GM19328 (cell line): ENCODE measurements around the gene SLC27A5.
"Not testable (repeated sequence)": the region's sequence is repeated elsewhere in the genome, so short reads cannot be mapped to it uniquely, and the experiment has no call there.

ENCODE experiments used
- ATAC-seq: cut with Tn5 transposase; IDR thresholded peaks from one replicate; pipeline ENCODE4 v1.9.1; 2021; ENCODE audit warnings: mild to moderate bottlenecking, moderate library complexity; ENCODE audit not compliant: unreplicated experiment

The SLC27A5 gene

GRCh38 chr19:58471736-58472135 lies 40.1 kb downstream of the SLC27A5 start:
- no peak for ATAC-seq

- ATAC-seq = not testable (repeated sequence)
Measured at GRCh38 chr19:58470837-58471543, 40.8 kb downstream of the SLC27A5 start.

GRCh38 chr19:58469241-58470013 lies 42.4 kb downstream of the SLC27A5 start:
- ATAC-seq = no peak

DNA sequence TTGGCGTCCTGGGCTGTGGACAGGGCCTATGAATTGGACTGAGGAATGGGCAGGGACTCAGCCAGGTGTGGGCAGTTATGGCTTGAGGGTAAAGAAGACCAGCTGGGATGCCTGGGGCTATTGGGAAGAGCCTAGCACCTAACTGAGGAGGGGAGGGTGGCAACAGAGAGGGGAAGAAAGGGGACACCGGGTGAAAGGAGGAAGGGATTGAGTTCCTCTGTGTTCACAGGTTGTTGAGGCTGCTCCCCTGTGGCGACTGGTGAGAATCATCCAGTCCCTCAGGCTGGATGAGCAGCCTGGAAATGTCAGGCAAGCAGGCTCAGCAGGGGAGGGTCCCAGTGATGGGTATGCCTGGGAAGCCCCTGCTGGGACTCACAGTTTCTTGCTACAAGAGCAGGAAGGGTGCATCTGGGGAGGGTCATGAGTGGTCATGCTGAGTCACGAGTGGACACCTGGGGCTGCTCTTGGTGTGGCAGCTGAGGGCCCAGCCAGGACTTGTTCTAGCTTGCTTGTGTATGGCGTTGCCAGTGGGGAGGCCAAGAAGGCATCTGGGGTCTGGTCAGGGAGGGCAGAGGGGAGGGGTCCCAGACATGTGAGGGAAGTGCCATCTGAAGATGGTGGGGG lies 43.5 kb downstream of the SLC27A5 start:
- ATAC-seq = no peak

GRCh38 chr19:58466760-58467589 lies 44.8 kb downstream of the SLC27A5 start, which contains the start of gene ZNF324:
ZNF324 (plus strand) TSS chr19:58467080; CDS start chr19:58469186, 2,106 bp downstream.
- ATAC-seq = peak; percentile 86

DNA sequence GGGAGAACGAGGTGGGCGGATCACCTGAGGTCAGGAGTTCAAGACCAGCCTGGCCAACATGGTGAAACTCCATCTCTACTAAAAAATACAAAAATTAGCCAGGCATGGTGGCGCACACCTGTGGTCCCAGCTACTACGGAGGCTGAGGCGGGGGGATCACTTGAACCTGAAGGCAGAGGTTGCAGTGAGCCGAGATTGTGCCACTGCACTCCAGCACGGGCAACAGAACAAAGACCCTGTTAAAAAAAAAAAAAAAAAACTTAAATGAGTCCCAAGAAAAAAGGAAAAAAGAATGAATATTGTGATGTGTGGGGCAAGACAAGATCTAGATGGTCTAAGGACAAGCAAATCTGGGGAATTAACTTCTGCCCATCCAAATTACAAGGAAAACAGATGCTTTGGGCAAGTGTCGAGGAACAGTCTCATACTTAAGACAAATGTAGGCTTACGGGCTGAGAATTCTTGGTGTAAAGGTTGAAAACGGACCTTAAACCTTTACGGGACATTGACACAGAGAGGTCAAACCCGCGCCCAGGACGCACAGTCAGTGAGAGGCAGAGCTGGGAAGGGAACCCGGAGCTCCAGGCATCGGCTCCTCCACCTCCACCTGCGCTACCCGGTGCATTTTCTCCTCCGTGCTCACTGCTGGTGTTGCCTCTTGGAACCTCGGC lies 45.6 kb downstream of the SLC27A5 start:
- peak; percentile 10 for ATAC-seq

DNA sequence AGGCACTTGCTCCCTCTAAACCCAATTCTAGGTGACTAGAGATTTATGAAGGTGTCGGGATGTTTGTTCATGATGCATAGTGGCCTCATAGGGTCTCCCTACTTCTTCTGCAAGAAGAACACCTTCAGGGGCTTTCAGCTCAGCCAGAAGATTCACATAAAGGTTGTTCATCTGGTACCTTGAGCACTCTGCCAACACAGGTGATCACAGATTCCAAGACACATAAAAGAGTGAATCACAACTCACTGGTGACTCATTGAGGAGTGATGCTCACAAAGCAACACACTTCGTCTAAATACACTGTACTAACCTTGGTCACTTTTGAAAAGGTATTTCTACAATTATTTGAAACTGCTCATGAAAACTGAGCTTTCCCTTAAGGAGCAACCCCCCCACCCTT lies 51.8 kb downstream of the SLC27A5 start:
- ATAC-seq = no peak

DNA sequence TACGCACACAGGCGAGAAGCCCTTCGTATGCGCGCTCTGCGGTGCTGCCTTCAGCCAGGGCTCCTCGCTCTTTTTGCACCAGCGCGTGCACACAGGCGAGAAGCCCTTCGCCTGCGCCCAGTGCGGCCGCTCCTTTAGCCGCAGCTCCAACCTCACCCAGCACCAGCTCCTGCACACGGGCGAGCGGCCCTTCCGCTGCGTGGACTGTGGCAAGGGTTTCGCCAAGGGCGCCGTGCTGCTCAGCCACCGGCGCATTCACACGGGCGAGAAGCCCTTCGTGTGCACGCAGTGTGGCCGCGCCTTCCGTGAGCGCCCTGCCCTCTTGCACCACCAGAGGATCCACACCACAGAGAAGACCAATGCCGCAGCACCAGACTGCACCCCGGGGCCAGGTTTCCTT lies 55.7 kb downstream of the SLC27A5 start:
- ATAC-seq = no peak

DNA sequence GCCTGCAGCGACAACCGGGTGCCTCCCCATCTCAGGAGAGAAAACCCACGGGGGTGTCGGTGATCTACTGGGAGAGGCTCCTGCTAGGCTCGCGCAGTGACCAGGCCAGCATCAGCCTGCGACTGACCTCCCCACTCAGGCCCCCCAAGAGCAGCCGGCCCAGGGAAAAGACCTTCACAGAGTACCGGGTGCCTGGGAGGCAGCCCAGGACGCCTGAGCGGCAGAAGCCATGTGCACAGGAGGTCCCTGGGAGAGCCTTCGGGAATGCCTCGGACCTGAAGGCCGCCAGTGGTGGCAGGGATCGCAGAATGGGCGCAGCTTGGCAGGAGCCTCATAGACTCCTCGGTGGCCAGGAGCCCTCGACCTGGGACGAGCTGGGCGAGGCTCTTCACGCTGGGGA lies 56.5 kb downstream of the SLC27A5 start:
- no peak for ATAC-seq

DNA sequence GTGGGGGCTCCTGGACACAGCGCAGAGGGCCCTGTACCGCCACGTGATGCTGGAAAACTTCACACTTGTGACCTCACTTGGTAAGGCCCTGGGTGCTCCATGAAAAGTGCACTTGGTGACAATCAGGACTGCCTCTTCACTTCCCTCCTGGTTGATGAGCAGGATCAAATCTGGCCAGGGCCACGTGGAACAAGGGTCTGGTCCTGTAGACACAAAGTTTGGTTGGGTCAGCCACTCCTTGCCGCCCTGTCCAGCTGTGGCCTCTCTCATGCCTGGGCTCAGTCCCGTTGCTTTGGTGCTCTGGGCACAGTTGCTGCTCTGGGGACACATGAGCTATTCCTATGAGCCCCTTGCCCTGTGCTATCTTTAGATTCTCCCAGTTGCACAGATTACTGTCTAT lies 58.0 kb downstream of the SLC27A5 start:
- ATAC-seq = no peak

- ATAC-seq = peak; percentile 93
Measured at GRCh38 chr19:58451358-58452101, 60.3 kb downstream of the SLC27A5 start, which contains the start of gene ZNF324B. ZNF324B (plus strand) TSS chr19:58451622; CDS start chr19:58453702, 2,080 bp downstream.

- peak; percentile 7 for ATAC-seq
Measured at GRCh38 chr19:58450856-58451357, 60.9 kb downstream of the SLC27A5 start.

- not testable (repeated sequence) for ATAC-seq
Measured at GRCh38 chr19:58449980-58450379, 61.8 kb downstream of the SLC27A5 start.

GRCh38 chr19:58448860-58449259 lies 62.9 kb downstream of the SLC27A5 start:
- not testable (repeated sequence) for ATAC-seq
